Small intestine (tissue), 7 donors: Measurements from ENCODE around the gene SLC38A3. TPM values are rescaled to one million over a fixed set of nuclear protein-coding genes. Genes with fewer than 3 reads are reported as not detected.

Source experiments
- DNase-seq, 2 donors: peaks; one replicate each; pipeline versions ENCODE4 v3.0.0 to v3.0.0-alpha.2; 2013
- FAIRE-seq: peaks from 2 replicates; lab custom pipeline; 2012; peaks lifted over from hg19 to GRCh38; lab: Jason Lieb, UNC
- H3K27ac ChIP-seq, 3 donors: one replicate each; pipeline ENCODE4 v1.5.1; 2013; ENCODE audit warnings: low read length in 2 of 3, mild to moderate bottlenecking in 2 of 3, control low read depth in 1 of 3, inconsistent platforms in 1 of 3, low read depth in 1 of 3, moderate library complexity in 1 of 3
- H3K27me3 ChIP-seq, 3 donors: one replicate each; pipeline ENCODE4 v1.6.1; 2013; ENCODE audit warnings: low read length in 3 of 3, inconsistent platforms in 1 of 3; ENCODE audit not compliant: control insufficient read depth in 3 of 3, insufficient read depth in 3 of 3
- H3K36me3 ChIP-seq, 3 donors: one replicate each; pipeline ENCODE4 v1.6.1; 2013; ENCODE audit warnings: low read length in 3 of 3, inconsistent platforms in 1 of 3, low read depth in 1 of 3, mild to moderate bottlenecking in 1 of 3, moderate library complexity in 1 of 3; ENCODE audit not compliant: control insufficient read depth in 3 of 3, insufficient read depth in 2 of 3
- H3K4me1 ChIP-seq, 3 donors: one replicate each; pipeline ENCODE4 v1.6.1; 2013; ENCODE audit warnings: low read length in 2 of 3, inconsistent platforms in 1 of 3, low read depth in 1 of 3, mild to moderate bottlenecking in 1 of 3, moderate library complexity in 1 of 3; ENCODE audit not compliant: control insufficient read depth in 3 of 3, insufficient read depth in 2 of 3
- H3K4me3 ChIP-seq, 3 donors: one replicate each; pipeline ENCODE4 v1.5.1; 2013; ENCODE audit warnings: low read length in 3 of 3, control low read depth in 1 of 3, inconsistent platforms in 1 of 3, low read depth in 1 of 3, mild to moderate bottlenecking in 1 of 3, moderate library complexity in 1 of 3
- H3K9me3 ChIP-seq, 2 donors: one replicate each; pipeline ENCODE4 v1.6.1; 2013; ENCODE audit warnings: low read depth in 1 of 2, low read length in 1 of 2; ENCODE audit not compliant: control insufficient read depth in 2 of 2, insufficient read depth in 1 of 2
- WGBS, 3 donors: extraction: QIAGEN DNeasy Blood & Tissue Kit; methylation state at CpG; one replicate each; pipeline ENCODE4 v1.1.7; 2013; 5-methylcytosine and 5-hydroxymethylcytosine counted together
- polyA plus RNA-seq, 4 donors: library from polyadenylated mRNA; stranded (reverse) in 3 of 4; unstranded in 1 of 4; fragments of 200-250 nt in 3 of 4; fragments of 120-200 nt in 1 of 4; gene quantifications; one replicate each; pipeline versions ENCODE4 v1.2.1 to v1.2.3, GENCODE V29; 2013
- donor health status: healthy with polysubstance abuse.
- donor health status: control.
- donor health status: control.
- donor health status: Bipolar disorder and iron deficiency.
- donor health status: healthy.

SLC38A3 gene
- polyA plus RNA-seq, 4 donors: 2.1 to 2.4 TPM; not detected in 2

DNA sequence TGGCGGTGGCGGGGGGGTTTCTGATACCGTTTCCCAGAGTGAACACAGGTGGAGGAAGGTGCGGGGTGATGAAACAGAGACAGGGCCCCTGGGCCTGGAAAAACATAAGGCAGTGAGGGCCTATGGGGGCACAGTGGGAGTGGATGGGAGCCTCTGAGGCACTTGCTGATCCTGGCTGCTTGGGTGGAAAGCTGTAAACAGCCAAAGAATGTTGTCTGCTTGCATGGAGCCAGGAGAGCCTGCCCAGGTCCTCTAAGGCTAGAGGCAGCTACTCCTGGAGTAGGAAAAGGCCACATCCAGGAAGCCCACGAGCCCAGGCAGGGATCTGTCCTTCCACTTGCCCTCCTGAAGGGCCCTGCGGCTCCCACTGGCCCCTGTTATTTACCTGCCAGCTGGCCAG, 60.9 kb downstream of the SLC38A3 start:
- DNase-seq (peak in 1 of 2 donors; percentile 36), FAIRE-seq (no peak)
- Histone ChIP-seq H3K4me3 (no peak overlapping the region), H3K27me3 (no peaks in the 10 kb centered on the region), H3K36me3 (peaks cover 0 to 27% (median 0%) of the 10 kb centered on the region in 3 donors), H3K27ac (peak overlapping the region in 2 of 3 donors; percentile 62 to 88), H3K9me3 (no peaks in the 10 kb centered on the region), H3K4me1 (peaks cover 4 to 78% (median 4%) of the 10 kb centered on the region in 3 donors)
- WGBS, 3 donors: 75 to 81% (median 79%) methylated on average over 6 of the region's 6 CpGs

DNA sequence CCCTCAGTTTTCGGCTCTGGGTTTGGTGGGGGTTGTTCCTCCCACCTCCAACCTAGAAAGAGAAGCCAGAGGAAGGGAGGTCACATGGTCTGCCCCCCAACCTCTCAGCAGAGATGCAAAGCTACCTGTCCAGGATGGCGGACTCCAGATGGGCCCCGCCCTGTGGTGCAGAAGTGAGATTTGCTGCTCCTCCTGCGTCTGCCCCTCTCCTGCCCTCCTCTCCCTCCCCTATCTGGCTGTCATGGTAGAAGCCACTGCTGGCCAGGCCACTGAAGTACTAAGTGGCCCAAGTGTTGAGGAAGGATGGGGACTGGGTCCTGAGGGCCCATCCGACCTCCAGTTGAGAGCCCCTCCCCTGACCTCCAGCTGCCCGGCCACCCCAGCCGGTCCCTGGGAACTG, 61.8 kb downstream of the SLC38A3 start:
- Histone ChIP-seq H3K27me3 (no peaks in the 10 kb centered on the region), H3K4me1 (peaks cover 4 to 80% (median 4%) of the 10 kb centered on the region in 3 donors), H3K4me3 (peak overlapping the region in 2 of 3 donors; percentile 35 to 41), H3K27ac (peak overlapping the region; percentile 82 to 98 (median 85)), H3K36me3 (peaks cover 0 to 28% (median 0%) of the 10 kb centered on the region in 3 donors), H3K9me3 (no peaks in the 10 kb centered on the region)
- no peak for FAIRE-seq
- WGBS, 3 donors: 38 to 57% (median 45%) methylated on average over 7 of the region's 7 CpGs
- peak in 1 of 2 donors; percentile 39 for DNase-seq

DNA sequence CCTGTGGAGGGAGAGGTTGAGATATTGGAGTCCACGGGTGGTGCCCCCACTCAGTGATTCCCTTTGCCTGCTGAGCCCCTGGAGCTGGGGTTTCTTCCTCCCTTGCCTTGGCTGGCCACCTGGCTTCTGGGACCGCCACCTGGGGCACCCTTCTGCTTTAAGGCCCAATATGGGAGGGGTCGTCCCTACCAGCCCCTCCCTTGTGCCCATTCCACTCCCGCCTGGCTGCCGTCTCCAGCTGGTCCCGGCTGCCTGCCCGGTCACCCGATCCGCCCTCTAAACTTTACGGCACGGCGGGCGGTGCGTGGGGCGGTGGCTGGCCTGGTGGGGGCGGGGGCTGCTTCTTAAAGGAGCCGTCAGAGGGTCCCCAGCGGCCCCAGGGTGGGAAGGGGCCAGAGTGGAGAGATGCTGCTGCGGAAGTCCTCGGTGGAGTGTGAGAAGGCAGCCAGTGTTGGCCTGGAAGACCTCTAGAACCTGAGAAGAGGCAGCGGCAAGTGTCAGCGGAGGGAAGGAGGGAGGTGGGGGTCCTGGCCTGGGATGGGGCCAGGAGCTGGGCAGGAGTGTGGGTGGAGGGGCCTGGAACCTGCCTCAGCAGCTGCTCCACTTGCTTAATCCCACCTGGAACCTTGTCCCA, 62.3 kb downstream of the SLC38A3 start:
- DNase-seq (peak; percentile 69 to 81), FAIRE-seq (no peak)
- WGBS, 3 donors: 11 to 13% (median 12%) methylated on average over 22 of the region's 22 CpGs
- Histone ChIP-seq H3K9me3 (no peaks in the 10 kb centered on the region), H3K36me3 (peaks cover 0 to 32% (median 0%) of the 10 kb centered on the region in 3 donors), H3K4me1 (peaks cover 4 to 86% (median 4%) of the 10 kb centered on the region in 3 donors), H3K27ac (peak overlapping the region; percentile 93 to 99 (median 98)), H3K27me3 (no peaks in the 10 kb centered on the region), H3K4me3 (peak overlapping the region; percentile 35 to 48 (median 41))

DNA sequence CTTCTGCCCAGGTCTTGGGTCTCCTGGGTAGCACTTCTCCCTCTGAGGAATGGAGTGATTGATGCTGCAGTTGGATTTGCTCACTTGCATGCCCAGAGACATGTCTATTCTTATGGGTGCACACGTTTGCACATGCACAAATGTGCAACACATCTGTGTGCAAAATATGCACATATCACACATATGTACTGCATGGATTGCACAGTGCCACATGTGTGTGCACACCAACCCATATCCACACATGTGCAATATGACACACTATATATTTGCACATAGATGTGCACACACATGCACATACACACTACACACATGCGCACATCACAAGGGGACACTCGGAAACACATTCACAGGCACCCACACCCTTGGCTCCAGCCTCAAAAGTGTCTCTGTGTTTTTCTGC, 63.2 kb downstream of the SLC38A3 start:
- Histone ChIP-seq H3K36me3 (peaks cover 0 to 29% (median 0%) of the 10 kb centered on the region in 3 donors), H3K4me1 (peaks cover 4 to 94% (median 4%) of the 10 kb centered on the region in 3 donors), H3K4me3 (no peak overlapping the region), H3K9me3 (no peaks in the 10 kb centered on the region), H3K27me3 (peaks cover 0 to 3% (median 0%) of the 10 kb centered on the region in 3 donors), H3K27ac (peak overlapping the region; percentile 93 to 99 (median 98))
- 20 to 37% (median 27%) methylated on average over 3 of the region's 3 CpGs for WGBS, 3 donors
- DNase-seq (peak in 1 of 2 donors; percentile 36), FAIRE-seq (no peak)

DNA sequence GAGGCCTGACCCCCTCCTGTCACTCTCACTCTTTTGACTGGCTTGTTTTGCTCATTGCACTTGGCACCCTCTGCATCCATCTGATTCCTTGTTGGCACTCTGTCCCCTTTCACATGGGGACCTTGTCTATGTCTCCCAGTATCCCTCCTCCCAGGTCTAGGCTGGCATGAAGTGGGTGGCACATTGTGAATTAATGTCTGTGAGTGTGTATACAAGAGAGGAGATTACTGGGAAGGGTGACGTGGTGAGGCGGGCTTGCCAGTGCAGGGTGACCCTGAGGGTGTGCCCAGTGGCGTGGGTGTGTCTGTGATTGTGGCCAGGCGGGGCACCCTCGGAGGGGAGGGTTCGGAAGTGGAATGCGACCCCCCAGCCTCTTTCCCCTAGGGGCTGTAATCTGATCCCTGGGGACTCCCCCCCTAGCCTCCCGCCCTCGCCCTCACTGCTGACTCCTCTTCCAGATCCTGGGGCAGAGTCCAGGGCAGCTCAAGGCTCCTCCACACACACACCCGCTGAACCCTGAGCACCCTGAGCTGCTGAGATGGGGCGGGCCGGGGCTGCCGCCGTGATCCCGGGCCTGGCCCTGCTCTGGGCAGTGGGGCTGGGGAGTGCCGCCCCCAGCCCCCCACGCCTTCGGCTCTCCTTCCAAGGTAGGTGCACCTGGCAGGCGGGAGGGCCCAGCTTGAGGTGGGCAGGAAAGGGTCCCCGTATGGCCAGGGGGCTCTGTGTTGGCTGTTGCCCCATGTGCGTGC, 63.8 kb downstream of the SLC38A3 start, which contains the start of gene SEMA3B:
Gene SEMA3B (plus strand): TSS at position 445 of the 749 bp plus-strand sequence. CDS start 94 bp downstream, at position 539.
- peaks cover 4 to 96% (median 4%) of the 10 kb centered on the region in 3 donors for H3K4me1 ChIP-seq
- FAIRE-seq: no peak
- peaks cover 0 to 35% (median 0%) of the 10 kb centered on the region in 3 donors for H3K36me3 ChIP-seq
- no peaks in the 10 kb centered on the region for H3K9me3 ChIP-seq
- peaks cover 0 to 9% (median 0%) of the 10 kb centered on the region in 3 donors for H3K27me3 ChIP-seq
- DNase-seq: peak; percentile 95 to 96
- peak within 1 kb of the TSS; percentile 93 to 99 (median 98) for H3K27ac ChIP-seq
- peak within 1 kb of the TSS in 2 of 3 donors; percentile 65 to 66 for H3K4me3 ChIP-seq
- 10 to 39% (median 29%) methylated on average over 15 to 21 of the region's 21 CpGs for WGBS, 3 donors

DNA sequence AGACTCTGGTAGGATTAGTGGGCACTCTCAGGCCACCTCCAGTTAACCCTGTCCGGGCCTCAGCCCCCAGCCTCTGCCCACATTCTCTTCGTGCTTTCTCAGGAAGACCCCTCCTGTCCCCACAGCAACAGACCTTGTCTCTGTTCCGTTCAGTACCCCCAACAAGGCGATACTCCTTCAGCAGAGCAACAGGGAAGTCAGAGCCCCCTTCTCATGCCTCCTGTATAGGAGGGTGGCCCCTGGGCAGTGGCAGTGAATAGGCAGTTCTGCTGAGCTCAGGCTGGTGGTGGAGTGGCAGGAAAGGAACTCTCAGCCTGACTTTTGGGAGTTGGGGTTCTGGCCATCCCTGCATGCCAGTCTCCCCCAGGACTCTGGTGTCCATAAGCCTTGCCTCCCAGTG, 64.4 kb downstream of the SLC38A3 start:
- H3K27ac ChIP-seq: peak overlapping the region; percentile 93 to 99 (median 98)
- H3K36me3 ChIP-seq: peaks cover 0 to 41% (median 0%) of the 10 kb centered on the region in 3 donors
- DNase-seq (no peak), FAIRE-seq (no peak)
- peaks cover 4 to 96% (median 4%) of the 10 kb centered on the region in 3 donors for H3K4me1 ChIP-seq
- WGBS, 3 donors: 40 to 60% (median 40%) methylated on average over 4 of the region's 4 CpGs
- peaks cover 0 to 14% (median 1%) of the 10 kb centered on the region in 3 donors for H3K27me3 ChIP-seq
- H3K4me3 ChIP-seq: peak overlapping the region in 2 of 3 donors; percentile 65 to 66
- no peaks in the 10 kb centered on the region for H3K9me3 ChIP-seq

DNA sequence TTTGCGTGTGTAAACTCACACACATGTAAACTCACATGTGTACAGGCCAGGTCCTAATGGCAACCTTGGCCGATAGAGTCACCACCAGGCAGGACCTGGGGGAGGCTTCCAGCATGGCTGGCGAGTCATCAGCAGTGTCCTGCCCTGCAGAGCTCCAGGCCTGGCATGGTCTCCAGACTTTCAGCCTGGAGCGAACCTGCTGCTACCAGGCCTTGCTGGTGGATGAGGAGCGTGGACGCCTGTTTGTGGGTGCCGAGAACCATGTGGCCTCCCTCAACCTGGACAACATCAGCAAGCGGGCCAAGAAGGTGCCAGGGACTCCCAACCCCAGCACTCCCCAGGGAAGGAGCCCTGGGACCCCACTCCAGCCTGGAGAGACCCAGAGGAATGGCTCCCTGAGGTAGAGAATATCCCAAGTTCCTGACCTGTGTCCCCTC, 64.9 kb downstream of the SLC38A3 start:
- Histone ChIP-seq H3K27ac (peak overlapping the region; percentile 93 to 99 (median 98)), H3K4me1 (peaks cover 2 to 91% (median 4%) of the 10 kb centered on the region in 3 donors), H3K9me3 (no peaks in the 10 kb centered on the region), H3K27me3 (peaks cover 0 to 18% (median 3%) of the 10 kb centered on the region in 3 donors), H3K36me3 (peaks cover 0 to 46% (median under 1%) of the 10 kb centered on the region in 3 donors), H3K4me3 (peak overlapping the region in 2 of 3 donors; percentile 65 to 66)
- FAIRE-seq: no peak
- 63 to 82% (median 80%) methylated on average over 8 of the region's 8 CpGs for WGBS, 3 donors
- peak in 1 of 2 donors; percentile 54 for DNase-seq
